Calu3 (cell line): Measurements from ENCODE around the gene TNFAIP3. TPM values are rescaled to one million over a fixed set of nuclear protein-coding genes. Genes with fewer than 3 reads are reported as not detected.

ENCODE experiments used
- BruUV-seq: library from RNA; stranded (reverse); fragments of 400-500 nt; replicated peaks from 2 replicates; lab custom pipeline; 2021; lab: Mats Ljungman, UMichigan
- CTCF ChIA-PET: fragments of 300-600 bp; sonication (Branson Sonifier 250); formaldehyde crosslinking; loops from one replicate; lab custom pipeline; 2022; ENCODE audit warnings: antibody characterized with exemption; lab: Charles Lee
- DNase-seq: peaks from one replicate; pipeline ENCODE4 v3.0.0; 2022
- H3K27ac Mint-ChIP-seq: one replicate; pipeline ENCODE4 v1.8.0; 2022; ENCODE audit warnings: mixed read lengths; ENCODE audit not compliant: unreplicated experiment
- H3K27me3 Mint-ChIP-seq: one replicate; pipeline ENCODE4 v1.8.0; 2022; ENCODE audit warnings: mixed read lengths; ENCODE audit not compliant: unreplicated experiment
- H3K36me3 Mint-ChIP-seq: one replicate; pipeline ENCODE4 v1.8.0; 2022; ENCODE audit warnings: mild to moderate bottlenecking, moderate library complexity, mixed read lengths; ENCODE audit not compliant: insufficient read depth, unreplicated experiment
- H3K4me1 Mint-ChIP-seq: one replicate; pipeline ENCODE4 v1.8.0; 2022; ENCODE audit warnings: mild to moderate bottlenecking, low read depth, mixed read lengths; ENCODE audit not compliant: unreplicated experiment
- H3K4me3 Mint-ChIP-seq: one replicate; pipeline ENCODE4 v1.8.0; 2022; ENCODE audit warnings: mild to moderate bottlenecking, low read depth, moderate library complexity, mixed read lengths; ENCODE audit not compliant: unreplicated experiment
- H3K9me3 Mint-ChIP-seq: one replicate; pipeline ENCODE4 v1.8.0; 2022; ENCODE audit warnings: low read depth, mixed read lengths; ENCODE audit not compliant: unreplicated experiment
- CTCF ChIP-seq: fragments of 200-600 bp; IDR thresholded peaks from one replicate; pipeline ENCODE4 v1.8.0; 2022; ENCODE audit warnings: antibody characterized with exemption; ENCODE audit not compliant: unreplicated experiment
- intact Hi-C: fragments of 100-400 bp; cut with micrococcal nuclease; formaldehyde crosslinking; loops from one replicate; pipeline ENCODE4 v1.10.0; 2022; ENCODE audit not compliant: unreplicated experiment
- total RNA-seq: library from RNA; stranded (reverse); gene quantifications from 2 replicates; pipeline ENCODE4 v1.2.3, GENCODE V29; 2022

TNFAIP3 gene
- total RNA-seq, 1 experiment from 2014 or later, result 22.6 TPM

- H3K27ac Mint-ChIP-seq, result no peak overlapping the region
- H3K27me3 Mint-ChIP-seq, result no peaks in the 10 kb centered on the region
- no peak for DNase-seq
- H3K4me3 Mint-ChIP-seq, result no peak overlapping the region
- BruUV-seq, result no TSS peak
- no peaks in the 10 kb centered on the region for H3K36me3 Mint-ChIP-seq
- CTCF ChIA-PET, result interaction anchor here (0.6 kb wide), 1 partner anchor 114 kb away, joined by 7 read pairs; no protein-coding TSS in a partner anchor
- no peaks in the 10 kb centered on the region for H3K4me1 Mint-ChIP-seq
- TF ChIP-seq CTCF, result no peak
- intact Hi-C loops, result no loop called here
- no peaks in the 10 kb centered on the region for H3K9me3 Mint-ChIP-seq
These were observed 42.2 kb upstream of the TNFAIP3 start for GRCh38 chr6:137824896-137825295.

GRCh38 chr6:137827411-137827940 is 39.6 kb upstream of the TNFAIP3 start:
- no peak overlapping the region for H3K4me3 Mint-ChIP-seq

GRCh38 chr6:137827977-137828810 is 38.9 kb upstream of the TNFAIP3 start:
- Mint-ChIP-seq H3K4me1 (no peaks in the 10 kb centered on the region), H3K4me3 (no peak overlapping the region), H3K27ac (no peak overlapping the region), H3K36me3 (no peaks in the 10 kb centered on the region), H3K9me3 (no peaks in the 10 kb centered on the region), H3K27me3 (no peaks in the 10 kb centered on the region)
- CTCF ChIA-PET, result no interaction called here
- TF ChIP-seq CTCF, result no peak
- no TSS peak for BruUV-seq
- intact Hi-C loops, result no loop called here
- DNase-seq, result no peak

More at GRCh38 chr6:137827411-137827940, 39.6 kb upstream of the TNFAIP3 start:
- no peaks in the 10 kb centered on the region for H3K36me3 Mint-ChIP-seq
- DNase-seq, result no peak
- no peaks in the 10 kb centered on the region for H3K4me1 Mint-ChIP-seq
- H3K27ac Mint-ChIP-seq, result no peak overlapping the region
- CTCF ChIA-PET, result no interaction called here
- BruUV-seq, result no TSS peak
- TF ChIP-seq CTCF, result no peak
- intact Hi-C loops, result no loop called here
- H3K27me3 Mint-ChIP-seq, result no peaks in the 10 kb centered on the region
- no peaks in the 10 kb centered on the region for H3K9me3 Mint-ChIP-seq

- H3K4me3 Mint-ChIP-seq, result no peak overlapping the region
These were observed 37.4 kb upstream of the TNFAIP3 start for GRCh38 chr6:137829641-137830083.

More at GRCh38 chr6:137829641-137830083, 37.4 kb upstream of the TNFAIP3 start:
- Mint-ChIP-seq H3K27me3 (no peaks in the 10 kb centered on the region), H3K4me1 (no peaks in the 10 kb centered on the region), H3K9me3 (no peaks in the 10 kb centered on the region), H3K36me3 (no peaks in the 10 kb centered on the region), H3K27ac (no peak overlapping the region)
- BruUV-seq, result no TSS peak
- DNase-seq, result no peak
- no peak for TF ChIP-seq CTCF
- CTCF ChIA-PET, result no interaction called here
- intact Hi-C loops, result no loop called here
